HL-60 (cell line): Measurements from ENCODE around the gene PLEKHB2.
"Not testable (repeated sequence)": the region's sequence is repeated elsewhere in the genome, so short reads cannot be mapped to it uniquely, and the experiment has no call there.

Experiments used
- CTCF ChIP-seq: IDR thresholded peaks from one replicate; pipeline ENCODE4 v1.5.1; 2011; ENCODE audit warnings: low read length, control low read depth, inconsistent platforms; ENCODE audit not compliant: insufficient read depth
- GABPA ChIP-seq: IDR thresholded peaks from 2 replicates; pipeline ENCODE4 v1.6.1; 2012; ENCODE audit warnings: low read depth
- POLR2AphosphoS5 ChIP-seq: IDR thresholded peaks from 2 replicates; pipeline ENCODE4 v1.6.1; 2012; ENCODE audit warnings: low read depth

GRCh38 chr2:131193421-131193820 is 88.3 kb downstream of the PLEKHB2 start:
- not testable (repeated sequence) for TF ChIP-seq CTCF, POLR2AphosphoS5, GABPA
